Vagina (tissue), 2 donors: ENCODE measurements around the gene KCNF1.

ENCODE experiments used
- POLR2A ChIP-seq, 2 donors: fragments of 450-650 bp; IDR thresholded peaks; one replicate each; pipeline ENCODE4 v1.6.1; 2017; ENCODE audit warnings: antibody characterized with exemption in 2 of 2, mild to moderate bottlenecking in 2 of 2, moderate library complexity in 2 of 2
- TF ChIP-seq, protein P1 (sequence below), 3 experiments: fragments of 450-650 bp in 2 of 3; fragments of 200-600 bp in 1 of 3; sonication (generic) in 1 of 3; IDR thresholded peaks; one replicate each; pipeline ENCODE4 v1.5.1; 2017 to 2019; ENCODE audit warnings: antibody characterized with exemption in 3 of 3, mild to moderate bottlenecking in 2 of 3, moderate library complexity in 2 of 3

DNA sequence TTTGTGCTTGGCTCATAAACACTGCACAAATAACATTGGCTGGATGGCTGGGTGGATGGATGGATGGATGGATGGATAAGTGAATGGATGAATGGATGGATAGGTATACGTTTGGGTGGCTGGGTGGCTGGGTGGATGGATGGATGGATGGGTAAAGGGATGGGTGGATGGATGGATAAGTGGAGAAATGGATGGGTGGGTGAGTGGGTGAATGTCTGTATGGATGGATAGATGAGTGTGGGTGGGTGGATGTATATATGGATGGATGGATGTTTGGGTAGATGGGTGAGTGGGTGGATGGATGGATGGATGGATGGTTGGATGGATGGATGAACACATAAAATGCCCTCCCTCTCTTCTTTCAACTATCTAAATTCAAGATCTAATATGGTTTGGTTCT is 38.1 kb downstream of the KCNF1 start:
- TF ChIP-seq POLR2A (IDR thresholded peaks at IDR 0.05), result no peak
- TF ChIP-seq, protein P1, sequence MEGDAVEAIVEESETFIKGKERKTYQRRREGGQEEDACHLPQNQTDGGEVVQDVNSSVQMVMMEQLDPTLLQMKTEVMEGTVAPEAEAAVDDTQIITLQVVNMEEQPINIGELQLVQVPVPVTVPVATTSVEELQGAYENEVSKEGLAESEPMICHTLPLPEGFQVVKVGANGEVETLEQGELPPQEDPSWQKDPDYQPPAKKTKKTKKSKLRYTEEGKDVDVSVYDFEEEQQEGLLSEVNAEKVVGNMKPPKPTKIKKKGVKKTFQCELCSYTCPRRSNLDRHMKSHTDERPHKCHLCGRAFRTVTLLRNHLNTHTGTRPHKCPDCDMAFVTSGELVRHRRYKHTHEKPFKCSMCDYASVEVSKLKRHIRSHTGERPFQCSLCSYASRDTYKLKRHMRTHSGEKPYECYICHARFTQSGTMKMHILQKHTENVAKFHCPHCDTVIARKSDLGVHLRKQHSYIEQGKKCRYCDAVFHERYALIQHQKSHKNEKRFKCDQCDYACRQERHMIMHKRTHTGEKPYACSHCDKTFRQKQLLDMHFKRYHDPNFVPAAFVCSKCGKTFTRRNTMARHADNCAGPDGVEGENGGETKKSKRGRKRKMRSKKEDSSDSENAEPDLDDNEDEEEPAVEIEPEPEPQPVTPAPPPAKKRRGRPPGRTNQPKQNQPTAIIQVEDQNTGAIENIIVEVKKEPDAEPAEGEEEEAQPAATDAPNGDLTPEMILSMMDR (IDR thresholded peaks at IDR 0.05), result no peak
